Liver (tissue), 9 donors: ENCODE results near the gene RHBDD3. TPM values are rescaled to one million over a fixed set of nuclear protein-coding genes. Genes with fewer than 3 reads are reported as not detected.

Source experiments
- DNase-seq: peaks from one replicate; pipeline ENCODE4 v3.0.0-alpha.2; 2017; ENCODE audit warnings: low spot score
- H3K27ac ChIP-seq, 2 donors: one replicate each; pipeline ENCODE4 v1.7.0; 2013; ENCODE audit warnings: inconsistent platforms in 2 of 2, low read length in 2 of 2, control low read depth in 1 of 2, low read depth in 1 of 2, mild to moderate bottlenecking in 1 of 2
- H3K27me3 ChIP-seq, 4 donors: one replicate each; pipeline versions ENCODE4 v1.6.1 to v1.7.0; 2013; ENCODE audit warnings: low read length in 3 of 4, inconsistent platforms in 1 of 4, mild to moderate bottlenecking in 1 of 4, moderate library complexity in 1 of 4; ENCODE audit not compliant: control insufficient read depth in 4 of 4, insufficient read depth in 4 of 4
- H3K36me3 ChIP-seq, 4 donors: one replicate each; pipeline versions ENCODE4 v1.6.1 to v1.7.0; 2013; ENCODE audit warnings: low read length in 3 of 4, mild to moderate bottlenecking in 3 of 4, low read depth in 1 of 4, moderate library complexity in 1 of 4; ENCODE audit not compliant: control insufficient read depth in 4 of 4, insufficient read depth in 3 of 4
- H3K4me1 ChIP-seq, 4 donors: one replicate each; pipeline versions ENCODE4 v1.6.1 to v1.7.0; 2013; ENCODE audit warnings: low read length in 3 of 4, mild to moderate bottlenecking in 3 of 4, moderate library complexity in 1 of 4; ENCODE audit not compliant: control insufficient read depth in 4 of 4, insufficient read depth in 4 of 4
- H3K4me3 ChIP-seq, 3 donors: one replicate each; pipeline versions ENCODE4 v1.6.1 to v1.7.0; 2013; ENCODE audit warnings: low read length in 3 of 3, control low read depth in 1 of 3, low read depth in 1 of 3, mild to moderate bottlenecking in 1 of 3
- H3K9ac ChIP-seq, 2 donors: one replicate each; pipeline ENCODE4 v1.7.0; 2013; ENCODE audit warnings: low read length in 2 of 2, mild to moderate bottlenecking in 2 of 2, moderate library complexity in 2 of 2, control low read depth in 1 of 2, low read depth in 1 of 2
- H3K9me3 ChIP-seq, 4 donors: one replicate each; pipeline versions ENCODE4 v1.6.1 to v1.7.0; 2013; ENCODE audit warnings: low read length in 3 of 4; ENCODE audit not compliant: control insufficient read depth in 4 of 4
- CTCF ChIP-seq: fragments of 150-350 bp; IDR thresholded peaks from 2 replicates; pipeline ENCODE4 v1.5.1; 2017; ENCODE audit warnings: improper control_type of control experiment, low read depth, low read length; ENCODE audit not compliant: missing input control
- EGR1 ChIP-seq, 2 donors: IDR thresholded peaks; 2 replicates each; pipeline ENCODE4 v1.6.1; 2016 to 2018; ENCODE audit warnings: antibody characterized with exemption in 2 of 2, low read depth in 2 of 2
- FOXA1 ChIP-seq: IDR thresholded peaks from 2 replicates; pipeline ENCODE4 v1.6.1; 2016; ENCODE audit warnings: antibody characterized with exemption
- FOXA2 ChIP-seq: IDR thresholded peaks from 2 replicates; pipeline ENCODE4 v1.6.1; 2016; ENCODE audit warnings: antibody characterized with exemption
- GABPA ChIP-seq, 2 donors: IDR thresholded peaks in 1 of 2; conservative IDR thresholded peaks in 1 of 2; 2 replicates each; pipeline ENCODE4 v1.6.1; 2016; ENCODE audit warnings: antibody characterized with exemption in 2 of 2, mild to moderate bottlenecking in 1 of 2, moderate library complexity in 1 of 2
- HNF4A ChIP-seq, 2 donors: conservative IDR thresholded peaks; 2 replicates each; pipeline ENCODE4 v1.6.1; 2016; ENCODE audit warnings: antibody characterized with exemption in 2 of 2, mild to moderate bottlenecking in 2 of 2
- HNF4G ChIP-seq: IDR thresholded peaks from 2 replicates; pipeline ENCODE4 v1.6.1; 2016; ENCODE audit warnings: antibody characterized with exemption
- JUND ChIP-seq, 2 donors: IDR thresholded peaks; 2 replicates each; pipeline ENCODE4 v1.6.1; 2016; ENCODE audit warnings: antibody characterized with exemption in 2 of 2
- MAX ChIP-seq: IDR thresholded peaks from 2 replicates; pipeline ENCODE4 v1.6.1; 2016; ENCODE audit warnings: antibody characterized with exemption
- NR2F2 ChIP-seq: IDR thresholded peaks from 2 replicates; pipeline ENCODE4 v1.6.1; 2016; ENCODE audit warnings: antibody characterized with exemption
- RAD21 ChIP-seq, 2 donors: IDR thresholded peaks; 2 replicates each; pipeline ENCODE4 v1.6.1; 2016; ENCODE audit warnings: antibody characterized with exemption in 2 of 2, mild to moderate bottlenecking in 2 of 2
- RXRA ChIP-seq, 2 donors: IDR thresholded peaks; 2 replicates each; pipeline ENCODE4 v1.6.1; 2017 to 2018; ENCODE audit warnings: antibody characterized with exemption in 2 of 2, mild to moderate bottlenecking in 1 of 2
- TAF1 ChIP-seq: conservative IDR thresholded peaks from 2 replicates; pipeline ENCODE4 v1.6.1; 2016; ENCODE audit warnings: antibody characterized with exemption, mild to moderate bottlenecking
- YY1 ChIP-seq: IDR thresholded peaks from 2 replicates; pipeline ENCODE4 v1.6.1; 2016; ENCODE audit warnings: antibody characterized with exemption, mild to moderate bottlenecking
- ZBTB33 ChIP-seq: IDR thresholded peaks from 2 replicates; pipeline ENCODE4 v1.6.1; 2016; ENCODE audit warnings: antibody characterized with exemption
- WGBS: extraction: QIAGEN DNeasy Blood & Tissue Kit; methylation state at CpG from one replicate; pipeline ENCODE4 v1.1.7; 2013; 5-methylcytosine and 5-hydroxymethylcytosine counted together
- polyA plus RNA-seq, 2 donors: library from polyadenylated mRNA; stranded (reverse) in 1 of 2; unstranded in 1 of 2; fragments of 200-250 nt in 1 of 2; fragments of >200 nt in 1 of 2; fragmentation: Nextera tagmentation in 1 of 2; extraction: Ambion mirVana in 1 of 2; gene quantifications; one replicate each; pipeline versions ENCODE4 v1.2.1 to v1.2.3, GENCODE V29; 2013 to 2015
- total RNA-seq, 2 donors: library from RNA; depleted of rRNA; stranded (reverse); fragments of >200 nt; gene quantifications; one replicate each; pipeline ENCODE4 v1.2.3, GENCODE V29; 2014
- donor health status: healthy.
- donor health status: healthy.
- donor health status: healthy.
- donor health status: healthy.
- donor health status: healthy.

RHBDD3 gene
- total and polyA plus RNA-seq, 4 donors = 14.3 to 26.5 (median 18.3) TPM

GRCh38 chr22:29284196-29284595 is 16.4 kb upstream of the RHBDD3 start:
- Histone ChIP-seq H3K9ac (no peak overlapping the region), H3K27me3 (no peaks in the 10 kb centered on the region), H3K36me3 (peaks cover 17 to 80% (median 71%) of the 10 kb centered on the region in 4 donors), H3K9me3 (no peaks in the 10 kb centered on the region), H3K27ac (no peak overlapping the region), H3K4me3 (no peak overlapping the region), H3K4me1 (no peaks in the 10 kb centered on the region)
- WGBS = 94% methylated on average over 3 of the region's 3 CpGs
- no peak for DNase-seq
- TF ChIP-seq JUND (IDR thresholded peaks at IDR 0.05) (no peak), TAF1 (no peak), YY1 (no peak), FOXA1 (no peak), NR2F2 (no peak), HNF4A (conservative IDR thresholded peaks at IDR 0.05) (no peak), RXRA (IDR thresholded peaks at IDR 0.05) (no peak), ZBTB33 (no peak), RAD21 (IDR thresholded peaks at IDR 0.05) (no peak)

- no peaks in the 10 kb centered on the region for H3K27me3 ChIP-seq
- H3K4me3 ChIP-seq = no peak overlapping the region
- H3K27ac ChIP-seq = no peak overlapping the region
- DNase-seq = no peak
- TF ChIP-seq EGR1 (IDR thresholded peaks at IDR 0.05; ENCODE audit: low read depth in 2 of 2) = no peak
- no peak for TF ChIP-seq GABPA (IDR thresholded peaks at IDR 0.05 in 1 of 2, conservative IDR thresholded peaks at IDR 0.05 in 1 of 2)
- no peak for TF ChIP-seq HNF4A (conservative IDR thresholded peaks at IDR 0.05)
- TF ChIP-seq MAX = no peak
- no peak for TF ChIP-seq RXRA (IDR thresholded peaks at IDR 0.05)
- no peak for TF ChIP-seq ZBTB33
- TF ChIP-seq HNF4G = no peak
- no peak for TF ChIP-seq FOXA2
- H3K9me3 ChIP-seq = no peaks in the 10 kb centered on the region
- H3K36me3 ChIP-seq = peaks cover 17 to 72% (median 67%) of the 10 kb centered on the region in 4 donors
- peaks cover 4 to 38% (median 31%) of the 10 kb centered on the region in 4 donors for H3K4me1 ChIP-seq
- 96% methylated on average over 1 of the region's 1 CpG for WGBS
- H3K9ac ChIP-seq = no peak overlapping the region
Measured at GRCh38 chr22:29277927-29278326, 10.1 kb upstream of the RHBDD3 start.

- whole genome bisulfite sequencing = 29% methylated on average over 3 of the region's 3 CpGs
- peak overlapping the region in 1 of 2 donors; percentile 47 for H3K9ac ChIP-seq
- no peaks in the 10 kb centered on the region for H3K9me3 ChIP-seq
- H3K27ac ChIP-seq = no peak overlapping the region
- no peaks in the 10 kb centered on the region for H3K27me3 ChIP-seq
- DNase-seq = no peak
- peaks cover 16 to 68% (median 61%) of the 10 kb centered on the region in 4 donors for H3K36me3 ChIP-seq
- H3K4me3 ChIP-seq = no peak overlapping the region
- TF ChIP-seq NR2F2 = no peak
- TF ChIP-seq ZBTB33 = no peak
- peak; percentile 21 to 33 for TF ChIP-seq HNF4A (conservative IDR thresholded peaks at IDR 0.05)
- no peak for TF ChIP-seq CTCF
- H3K4me1 ChIP-seq = peaks cover 4 to 57% (median 50%) of the 10 kb centered on the region in 4 donors
Measured at GRCh38 chr22:29275819-29276565, 8.2 kb upstream of the RHBDD3 start.
